Peyer's patch (tissue), 4 donors: ENCODE measurements around the gene C6orf47.
A peak's percentile ranks its signal among the peaks of the same experiment; 100 is the strongest.

Source experiments
- POLR2A ChIP-seq, 2 donors: fragments of 450-650 bp; IDR thresholded peaks; one replicate each; pipeline ENCODE4 v1.5.1; 2017; ENCODE audit warnings: antibody characterized with exemption in 2 of 2, mild to moderate bottlenecking in 2 of 2, moderate library complexity in 2 of 2
- TF ChIP-seq, protein P1 (sequence below), 6 experiments: fragments of 450-650 bp in 4 of 6; fragments of 200-600 bp in 2 of 6; sonication (generic) in 1 of 6; IDR thresholded peaks; one replicate each; pipeline ENCODE4 v1.5.1; 2017 to 2019; ENCODE audit warnings: antibody characterized with exemption in 6 of 6, mild to moderate bottlenecking in 3 of 6, moderate library complexity in 1 of 6

DNA sequence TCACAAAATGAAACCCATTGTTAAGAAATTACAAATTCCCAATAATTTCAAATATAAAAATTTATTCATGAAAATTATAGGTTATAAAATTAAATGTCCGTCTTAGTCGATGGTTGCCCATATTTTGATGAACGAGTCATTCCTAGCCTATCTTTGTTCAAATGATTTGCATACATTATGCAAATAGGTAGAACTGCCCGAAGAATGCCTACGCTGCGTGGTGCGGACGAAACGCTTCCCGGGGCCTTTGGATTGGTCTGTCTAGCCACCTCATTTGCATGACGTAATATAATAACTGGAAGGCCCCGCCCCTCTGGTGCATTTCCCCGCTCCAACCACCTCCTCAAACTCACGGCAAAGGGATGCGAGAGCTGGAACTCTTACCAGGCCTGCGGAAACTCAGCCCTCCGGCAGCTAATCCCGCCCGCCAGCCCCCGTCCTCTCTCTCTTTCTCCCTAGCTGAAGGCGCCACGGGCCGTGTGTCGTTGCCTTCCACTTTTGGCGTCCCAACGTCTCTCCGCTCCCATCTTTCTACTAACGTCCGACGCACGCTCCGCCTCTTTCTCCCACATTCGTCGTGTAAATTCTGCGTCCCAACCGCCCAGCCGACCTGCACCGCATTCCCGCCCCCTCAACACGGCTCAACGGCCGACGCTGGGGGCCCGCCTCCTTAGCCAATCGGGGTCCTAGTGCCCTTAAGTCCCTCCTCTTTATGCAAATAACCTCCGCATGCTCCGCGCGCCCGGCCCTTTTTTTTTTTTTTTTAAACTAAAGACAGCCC lies 40.6 kb downstream of the C6orf47 start:
- TF ChIP-seq, protein P1, sequence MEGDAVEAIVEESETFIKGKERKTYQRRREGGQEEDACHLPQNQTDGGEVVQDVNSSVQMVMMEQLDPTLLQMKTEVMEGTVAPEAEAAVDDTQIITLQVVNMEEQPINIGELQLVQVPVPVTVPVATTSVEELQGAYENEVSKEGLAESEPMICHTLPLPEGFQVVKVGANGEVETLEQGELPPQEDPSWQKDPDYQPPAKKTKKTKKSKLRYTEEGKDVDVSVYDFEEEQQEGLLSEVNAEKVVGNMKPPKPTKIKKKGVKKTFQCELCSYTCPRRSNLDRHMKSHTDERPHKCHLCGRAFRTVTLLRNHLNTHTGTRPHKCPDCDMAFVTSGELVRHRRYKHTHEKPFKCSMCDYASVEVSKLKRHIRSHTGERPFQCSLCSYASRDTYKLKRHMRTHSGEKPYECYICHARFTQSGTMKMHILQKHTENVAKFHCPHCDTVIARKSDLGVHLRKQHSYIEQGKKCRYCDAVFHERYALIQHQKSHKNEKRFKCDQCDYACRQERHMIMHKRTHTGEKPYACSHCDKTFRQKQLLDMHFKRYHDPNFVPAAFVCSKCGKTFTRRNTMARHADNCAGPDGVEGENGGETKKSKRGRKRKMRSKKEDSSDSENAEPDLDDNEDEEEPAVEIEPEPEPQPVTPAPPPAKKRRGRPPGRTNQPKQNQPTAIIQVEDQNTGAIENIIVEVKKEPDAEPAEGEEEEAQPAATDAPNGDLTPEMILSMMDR (IDR thresholded peaks at IDR 0.05), result peak in 2 of 6 experiments; percentile 22 to 28
- peak; percentile 85 to 94 for TF ChIP-seq POLR2A (IDR thresholded peaks at IDR 0.05)
